ENCODE results near the gene PPM1L. TPM values are rescaled to one million over a fixed set of nuclear protein-coding genes. Genes with fewer than 3 reads are reported as not detected.

Gene PPM1L
- total and polyA plus RNA-seq, 2 experiments from 2014 or later = 1.2 to 12.6 TPM

- H3K4me3 ChIP-seq = no peak overlapping the region
- H3K27ac ChIP-seq = no peak overlapping the region
- H3K36me3 ChIP-seq = no peaks in the 10 kb centered on the region
- no peak for DNase-seq (ENCODE audit: low read depth in 1 of 2, low spot score in 1 of 2)
- no peaks in the 10 kb centered on the region for H3K9me3 ChIP-seq (ENCODE audit: low read depth)
- no peaks in the 10 kb centered on the region for H3K4me1 ChIP-seq (ENCODE audit: low read depth)
- no peaks in the 10 kb centered on the region for H3K27me3 ChIP-seq
- TF ChIP-seq, protein P1, sequence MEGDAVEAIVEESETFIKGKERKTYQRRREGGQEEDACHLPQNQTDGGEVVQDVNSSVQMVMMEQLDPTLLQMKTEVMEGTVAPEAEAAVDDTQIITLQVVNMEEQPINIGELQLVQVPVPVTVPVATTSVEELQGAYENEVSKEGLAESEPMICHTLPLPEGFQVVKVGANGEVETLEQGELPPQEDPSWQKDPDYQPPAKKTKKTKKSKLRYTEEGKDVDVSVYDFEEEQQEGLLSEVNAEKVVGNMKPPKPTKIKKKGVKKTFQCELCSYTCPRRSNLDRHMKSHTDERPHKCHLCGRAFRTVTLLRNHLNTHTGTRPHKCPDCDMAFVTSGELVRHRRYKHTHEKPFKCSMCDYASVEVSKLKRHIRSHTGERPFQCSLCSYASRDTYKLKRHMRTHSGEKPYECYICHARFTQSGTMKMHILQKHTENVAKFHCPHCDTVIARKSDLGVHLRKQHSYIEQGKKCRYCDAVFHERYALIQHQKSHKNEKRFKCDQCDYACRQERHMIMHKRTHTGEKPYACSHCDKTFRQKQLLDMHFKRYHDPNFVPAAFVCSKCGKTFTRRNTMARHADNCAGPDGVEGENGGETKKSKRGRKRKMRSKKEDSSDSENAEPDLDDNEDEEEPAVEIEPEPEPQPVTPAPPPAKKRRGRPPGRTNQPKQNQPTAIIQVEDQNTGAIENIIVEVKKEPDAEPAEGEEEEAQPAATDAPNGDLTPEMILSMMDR (IDR thresholded peaks at IDR 0.05; ENCODE audit: low read depth, low read length) = no peak
Measured at GRCh38 chr3:161126495-161126894, 370.5 kb downstream of the PPM1L start.

Other genes starting within 250 kb of the PPM1L start
- gene KPNA4, start 190.7 kb upstream of the PPM1L start, total RNA-seq = 11.8 and 18.5 TPM in 2 replicates
- 11.7 and 12.5 TPM in 2 replicates for gene KPNA4, start 190.7 kb upstream of the PPM1L start, polyA plus RNA-seq
- gene ARL14, start 79.1 kb upstream of the PPM1L start, total RNA-seq = not detected in 2 replicates
- not detected in 2 replicates for gene ARL14, start 79.1 kb upstream of the PPM1L start, polyA plus RNA-seq